ENCODE results near the gene KRTAP10-3.

KRTAP10-3 gene

GRCh38 chr21:44514746-44515358 is 43.7 kb downstream of the KRTAP10-3 start:
- DNase-seq: peak; percentile 37

GRCh38 chr21:44514218-44514520 is 44.4 kb downstream of the KRTAP10-3 start:
- no peak for DNase-seq

- no peak for DNase-seq
Observed at GRCh38 chr21:44513389-44514217, 45.0 kb downstream of the KRTAP10-3 start.

- no peak for DNase-seq
Observed at GRCh38 chr21:44512496-44513388, 45.9 kb downstream of the KRTAP10-3 start.

- DNase-seq: no peak
Observed at GRCh38 chr21:44511938-44512275, 46.7 kb downstream of the KRTAP10-3 start.

- DNase-seq: no peak
Observed at GRCh38 chr21:44511219-44511937, 47.2 kb downstream of the KRTAP10-3 start.

GRCh38 chr21:44510508-44511218 is 47.9 kb downstream of the KRTAP10-3 start:
- DNase-seq: no peak

- DNase-seq: no peak
Observed at GRCh38 chr21:44510109-44510507, 48.5 kb downstream of the KRTAP10-3 start.

- no peak for DNase-seq
Observed at GRCh38 chr21:44509539-44509938, 49.1 kb downstream of the KRTAP10-3 start.

- DNase-seq: no peak
Observed at GRCh38 chr21:44508711-44509445, 49.7 kb downstream of the KRTAP10-3 start.

GRCh38 chr21:44508426-44508710 is 50.2 kb downstream of the KRTAP10-3 start:
- no peak for DNase-seq
